Ramos (cell line): ENCODE measurements around the gene EFEMP2.
"Not testable (repeated sequence)": the region's sequence is repeated elsewhere in the genome, so short reads cannot be mapped to it uniquely, and the experiment has no call there.

Experiments used
- in situ Hi-C: fragments of 300-500 bp; cut with MboI; formaldehyde crosslinking; loops from one replicate; pipeline ENCODE4 v1.14.3; 2022; ENCODE audit warnings: low sequenced_read_pairs; ENCODE audit not compliant: unreplicated experiment

The EFEMP2 gene

DNA sequence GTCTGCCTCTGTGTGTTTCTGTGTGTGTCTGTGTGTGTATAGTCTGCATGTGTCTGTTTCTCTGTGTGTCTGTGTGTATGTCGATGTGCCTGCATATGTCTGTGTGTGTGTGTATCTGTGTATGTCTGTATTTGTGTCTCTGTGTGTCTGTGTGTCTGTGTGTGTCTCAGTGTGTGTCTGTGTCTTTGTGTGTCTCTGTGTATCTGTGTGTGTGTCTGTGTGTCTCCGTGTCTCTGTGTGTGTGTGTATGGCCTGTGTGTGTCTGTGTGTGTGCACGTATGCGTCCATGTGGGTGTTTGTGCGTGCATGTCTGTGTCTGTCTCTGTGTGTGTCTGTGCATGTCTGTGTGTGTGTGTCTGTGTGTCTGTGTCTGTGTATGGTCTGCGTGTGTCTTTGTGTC is 38.4 kb downstream of the EFEMP2 start:
- in situ Hi-C loops, result no loop called here

DNA sequence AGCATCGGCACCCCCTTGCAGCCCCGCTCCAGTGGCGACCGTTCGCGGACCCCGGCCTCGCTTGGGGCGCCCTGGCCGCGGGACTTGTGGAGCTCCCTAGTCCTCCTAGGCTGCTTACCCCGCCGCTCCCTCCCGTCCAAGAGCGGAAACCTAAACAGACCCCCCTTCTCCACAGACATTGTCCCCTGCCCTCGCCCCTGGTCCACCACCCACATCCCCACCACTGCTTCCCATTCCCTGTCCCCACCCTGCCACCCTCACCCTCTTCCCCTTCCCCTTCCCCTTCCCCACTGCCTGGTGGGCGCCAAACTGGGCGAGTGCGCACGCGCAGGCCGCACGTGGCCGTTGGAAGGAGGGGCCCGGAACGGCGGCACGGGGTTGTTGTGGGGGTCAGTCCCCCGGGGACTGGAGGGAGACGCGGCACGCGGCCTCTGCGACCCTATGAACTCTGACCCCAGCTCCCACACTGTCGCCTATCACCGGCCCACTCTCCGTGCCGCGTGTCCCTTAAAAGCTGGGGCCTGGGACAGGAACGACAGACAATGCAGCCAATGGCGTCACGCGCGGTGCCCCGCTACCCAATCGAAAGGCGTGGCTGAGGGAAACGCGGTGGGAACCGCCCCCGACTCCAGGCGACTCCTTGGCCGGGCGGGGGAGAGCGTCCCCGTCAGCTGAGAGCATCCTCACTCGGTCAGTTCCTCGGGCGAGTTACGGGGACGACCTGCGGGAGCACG is 39.1 kb downstream of the EFEMP2 start, which contains the start of gene SNX32:
TSS of gene SNX32 (plus strand) at position 667 of the 734 bp plus-strand sequence. CDS start 103 bp downstream, outside the sequence.
- in situ Hi-C loops, result no loop called here

DNA sequence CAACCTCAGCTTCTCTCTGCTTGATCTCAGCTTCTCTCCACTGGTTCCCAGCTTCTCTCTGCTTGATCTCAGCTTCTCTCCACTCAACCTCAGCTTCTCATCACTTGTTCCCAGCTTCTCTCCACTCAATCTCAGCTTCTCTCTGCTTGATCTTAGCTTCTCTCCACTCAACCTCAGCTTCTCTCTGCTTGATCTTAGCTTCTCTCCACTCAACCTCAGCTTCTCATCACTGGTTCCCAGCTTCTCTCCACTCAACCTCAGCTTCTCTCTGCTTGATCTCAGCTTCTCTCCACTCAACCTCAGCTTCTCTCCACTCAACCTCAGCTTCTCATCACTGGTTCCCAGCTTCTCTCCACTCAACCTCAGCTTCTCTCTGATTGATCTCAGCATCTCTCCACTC is 40.4 kb downstream of the EFEMP2 start:
- in situ Hi-C loops, result not testable (repeated sequence)

DNA sequence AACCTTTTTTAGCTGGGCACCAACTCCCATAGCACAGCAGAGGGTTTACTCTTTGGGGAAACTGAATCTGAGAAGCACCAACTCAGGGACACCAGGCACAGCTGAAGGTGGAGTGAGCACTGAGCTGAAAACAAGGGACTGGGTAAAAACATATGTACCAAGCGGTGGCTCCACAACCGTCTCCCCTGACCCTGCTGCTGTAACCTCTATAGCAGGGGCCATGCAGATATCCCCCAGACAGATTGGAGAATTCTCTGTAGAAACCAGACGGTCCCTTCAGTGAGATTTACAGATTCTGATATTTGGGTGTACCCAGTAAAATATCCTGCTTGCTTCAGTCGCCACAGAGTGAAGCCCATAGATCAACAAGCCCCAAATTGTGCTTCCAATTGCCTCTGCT is 43.1 kb downstream of the EFEMP2 start:
- in situ Hi-C loops, result no loop called here

DNA sequence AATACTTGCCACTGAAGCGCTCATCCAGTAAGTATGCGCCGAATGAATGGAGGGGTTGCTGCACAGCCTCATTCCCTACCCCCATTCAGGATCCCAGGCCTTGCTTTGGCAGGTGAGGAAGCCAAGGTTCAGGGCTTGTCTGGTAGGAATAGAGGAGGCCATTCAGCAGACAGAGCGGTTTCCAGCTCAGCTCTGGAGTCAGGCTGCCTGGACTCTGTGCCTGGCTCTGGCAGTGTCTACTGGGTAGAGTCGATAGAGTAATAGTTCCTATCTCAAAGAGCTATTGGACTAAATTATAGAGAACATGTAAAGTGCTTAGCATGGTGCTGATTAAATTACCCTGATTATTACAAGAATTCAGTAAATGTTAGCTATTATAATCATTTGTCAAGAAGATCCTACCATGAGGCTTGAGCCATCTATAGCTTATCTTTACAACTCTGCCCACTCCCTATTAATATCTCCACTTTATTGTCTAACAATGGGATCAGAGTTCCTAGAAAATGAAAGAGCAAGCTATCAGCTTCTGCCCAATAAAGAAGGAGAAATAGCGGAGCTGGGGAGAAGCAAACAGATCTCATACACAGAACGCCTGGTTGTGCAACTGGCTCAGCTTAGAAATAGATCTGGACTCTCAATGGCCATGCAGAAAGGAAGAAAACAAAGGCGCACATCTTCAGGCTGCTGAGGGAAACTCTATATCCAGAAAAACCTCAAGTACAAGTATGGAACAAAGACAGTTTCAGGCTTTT is 45.4 kb downstream of the EFEMP2 start:
- in situ Hi-C loops, result no loop called here

DNA sequence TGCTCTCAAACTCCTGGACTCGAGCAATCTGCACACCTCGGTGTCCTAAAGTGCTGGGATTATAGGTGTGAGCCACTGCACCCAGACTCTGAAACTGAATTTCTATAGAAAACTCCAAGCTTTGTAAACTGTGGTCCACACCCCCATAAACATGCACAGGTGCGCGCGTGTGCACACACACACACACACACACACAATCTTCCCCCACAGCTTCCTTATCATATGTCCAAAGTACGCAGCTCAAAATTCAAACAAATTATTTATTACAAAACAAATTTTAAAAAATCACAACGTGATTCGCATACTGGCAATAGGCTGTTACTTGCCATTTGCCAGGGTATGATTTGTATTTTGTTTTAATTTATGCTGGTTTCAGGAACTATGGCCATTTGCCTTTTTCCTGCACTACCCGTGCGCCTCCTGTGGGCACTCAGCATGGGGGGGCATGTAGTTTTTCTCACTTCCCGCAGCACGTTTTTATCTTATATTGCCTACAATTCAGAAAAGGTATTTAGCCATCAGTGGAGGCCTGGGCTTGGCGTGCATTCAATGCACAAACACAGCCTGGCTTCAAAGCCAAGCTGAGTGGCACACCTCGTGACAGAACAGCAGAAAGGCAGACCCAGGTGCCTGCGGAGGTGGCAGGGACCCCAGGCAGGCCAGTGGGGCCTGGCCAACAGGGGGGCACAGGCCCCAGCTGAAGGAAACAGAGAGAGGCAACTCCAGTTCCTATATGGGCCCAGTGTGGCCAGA is 49.6 kb downstream of the EFEMP2 start:
- in situ Hi-C loops, result loop anchor here (5.0 kb wide), 1 partner anchor 106 kb away; no protein-coding TSS in a partner anchor

DNA sequence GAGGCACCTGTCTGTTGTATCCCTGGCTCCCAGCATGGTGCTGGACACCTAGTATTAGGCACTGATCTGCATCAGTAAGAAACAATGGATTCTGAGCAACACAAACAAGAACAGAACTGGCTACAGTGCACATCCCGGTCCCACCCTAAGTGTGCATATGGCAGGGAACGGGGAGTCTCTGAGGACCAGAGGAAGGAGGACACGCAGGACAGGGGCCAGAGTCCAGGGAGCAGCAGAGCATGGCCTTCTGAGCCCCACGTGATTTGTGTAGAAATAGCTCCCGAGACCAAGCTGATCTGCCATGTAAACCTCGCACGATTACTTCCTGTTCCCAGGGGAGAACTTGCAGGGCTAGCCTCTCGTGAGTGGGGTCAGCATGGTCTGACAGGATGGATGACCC is 51.5 kb downstream of the EFEMP2 start:
- in situ Hi-C loops, result loop anchor here (5.0 kb wide), 1 partner anchor 104 kb away; no protein-coding TSS in a partner anchor

DNA sequence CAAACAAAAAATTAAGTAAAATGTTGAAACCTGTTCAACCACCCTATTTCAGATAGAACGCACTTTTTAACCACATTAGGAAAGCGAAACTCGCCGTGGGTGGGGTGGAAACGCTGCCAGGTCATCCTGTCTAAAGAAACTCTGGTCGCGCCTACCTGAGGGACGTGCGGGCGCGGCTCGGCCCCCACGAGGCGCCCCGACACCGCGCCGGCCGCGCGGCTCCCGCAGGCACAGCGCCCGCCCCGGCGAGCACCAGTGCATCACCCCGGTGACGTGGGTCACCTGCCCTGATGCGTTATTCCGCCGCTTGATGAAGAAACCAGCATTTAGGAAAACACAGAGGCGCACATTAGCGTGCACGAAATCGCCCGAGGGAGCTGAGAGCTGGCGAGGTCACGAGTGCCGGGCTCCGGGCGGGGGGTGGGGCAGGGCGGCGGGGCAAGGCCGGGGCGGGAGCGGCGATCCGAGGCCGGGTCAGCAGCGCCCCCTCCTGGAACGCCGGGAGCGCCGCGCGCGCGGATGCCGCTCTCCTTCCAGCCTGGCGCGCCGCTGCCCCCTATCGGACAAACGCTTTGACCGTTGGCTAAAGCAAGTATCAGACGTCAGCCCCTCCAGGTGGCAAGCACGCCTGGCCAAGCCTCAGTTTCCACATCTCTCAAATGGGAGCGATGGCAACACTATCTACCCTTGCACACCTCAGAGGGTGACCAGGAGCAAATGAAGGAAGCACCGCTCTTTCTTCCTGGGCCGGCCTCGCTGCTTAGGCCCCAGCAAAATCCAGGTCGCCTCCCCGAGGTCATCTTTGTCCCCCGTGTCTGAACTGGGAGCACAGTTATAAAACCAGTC is 54.5 kb downstream of the EFEMP2 start:
- in situ Hi-C loops, result no loop called here

DNA sequence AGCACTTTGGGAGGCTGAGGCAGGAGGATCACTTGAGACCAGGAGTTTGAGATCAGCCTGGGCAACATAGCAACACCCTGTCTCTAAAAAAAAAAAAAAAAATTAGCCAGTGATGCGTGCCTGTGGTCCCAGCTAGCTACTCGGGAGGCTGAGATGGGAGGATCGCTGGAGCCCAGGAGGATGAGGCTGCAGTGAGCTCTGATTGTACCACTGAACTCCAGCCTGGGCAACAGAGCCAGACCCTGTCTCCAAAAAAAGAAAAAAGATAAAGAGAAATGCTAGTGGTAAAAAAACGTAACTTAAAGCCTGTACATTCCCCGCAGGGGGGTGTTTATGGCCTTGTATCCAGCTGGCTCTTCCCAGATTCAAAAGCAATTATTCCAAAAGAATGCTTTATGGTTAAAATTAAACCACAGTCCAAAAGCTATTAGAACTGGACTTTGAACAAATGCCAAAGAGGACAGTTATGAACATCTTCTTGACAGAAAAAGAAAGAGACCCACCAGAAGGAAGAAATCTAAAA is 55.2 kb downstream of the EFEMP2 start:
- in situ Hi-C loops, result no loop called here

DNA sequence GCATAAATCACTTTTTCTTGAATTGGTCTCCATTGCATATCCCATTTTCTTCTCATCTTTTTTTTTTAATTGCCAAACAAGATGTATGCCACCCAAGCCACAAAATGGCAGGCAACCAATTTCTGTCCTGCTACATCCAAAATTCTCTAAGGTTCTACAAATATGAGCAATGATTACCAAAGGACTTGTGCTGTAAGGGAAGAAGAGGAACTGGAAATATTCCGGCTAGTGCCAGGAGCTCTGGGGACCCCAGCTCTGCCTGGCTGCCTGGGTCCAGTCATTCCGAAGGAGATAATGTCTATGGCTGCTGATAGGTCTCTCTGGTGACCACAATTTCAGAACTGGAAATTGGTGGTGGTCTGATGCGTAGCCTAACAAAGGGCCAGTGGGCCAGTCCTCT is 55.9 kb downstream of the EFEMP2 start:
- in situ Hi-C loops, result no loop called here
